ENCODE measurements around the gene HLCS. TPM values are rescaled to one million over a fixed set of nuclear protein-coding genes. Genes with fewer than 3 reads are reported as not detected.

HLCS gene
- total and polyA plus RNA-seq, 2 donors (not counting 3 experiments of a cell fraction or from before 2014, with no cell fraction given): 6.7 to 17.2 TPM

- Histone ChIP-seq H3K4me1 (ENCODE audit: control insufficient read depth, extremely low read depth, insufficient read depth, low read length) (peaks cover 19% of the 10 kb centered on the region), H2AFZ (ENCODE audit: low read depth, low read length) (no peak overlapping the region), H3K36me3 (ENCODE audit: control insufficient read depth in 2 of 2, extremely low read depth in 1 of 2, insufficient read depth in 2 of 2, low read length in 2 of 2) (no peaks in the 10 kb centered on the region), H3K9me1 (replicated peaks; ENCODE audit: control insufficient read depth, extremely low read depth, insufficient read depth, low read length) (no peaks in the 10 kb centered on the region), H4K20me1 (replicated peaks; ENCODE audit: control insufficient read depth, extremely low read depth, insufficient read depth, low read length) (no peaks in the 10 kb centered on the region), H3K9ac (replicated peaks; ENCODE audit: extremely low read depth, insufficient read depth, low read length) (no peak overlapping the region), H3K4me2 (ENCODE audit: insufficient read depth, low read length) (no peak overlapping the region), H3K79me2 (ENCODE audit: control insufficient read depth, insufficient read depth, low read length) (no peaks in the 10 kb centered on the region), H3K27ac (ENCODE audit: insufficient read depth, low read depth, low read length) (no peak overlapping the region), H3K4me3 (replicated peaks in 1 of 3; ENCODE audit: insufficient read depth in 1 of 3, low read depth in 1 of 3, low read length in 3 of 3) (no peak overlapping the region), H3K9me3 (replicated peaks; ENCODE audit: control insufficient read depth, insufficient read depth, low read length) (no peaks in the 10 kb centered on the region), H3K27me3 (ENCODE audit: control insufficient read depth in 2 of 2, insufficient read depth in 2 of 2, low read length in 2 of 2) (no peaks in the 10 kb centered on the region)
- no TSS peak for BruUV-seq (replicated peaks)
- dilution Hi-C loops (cut with MboI; ENCODE audit: extremely low pct_ligation_motif_present, low sequenced_read_pairs): no loop called here
- FAIRE-seq (no peak), DNase-seq (ENCODE audit: low read depth, low spot score) (no peak)
- ChIA-PET CTCF (interaction anchor here (1.0 to 1.3 kb wide), 2 partner anchors 59 to 228 kb away, joined by 4 to 6 read pairs; no protein-coding TSS in a partner anchor), POLR2A (no interaction called here)
- intact Hi-C loops (cut with micrococcal nuclease): no loop called here
- no peak for TF ChIP-seq FOS (IDR thresholded peaks at IDR 0.05; ENCODE audit: borderline replicate concordance, insufficient read depth, low read length)
- no peak for TF ChIP-seq POLR2A (IDR thresholded peaks at IDR 0.05; ENCODE audit: low read depth, low read length)
- TF ChIP-seq GATA2 (IDR thresholded peaks at IDR 0.05; ENCODE audit: insufficient read depth, insufficient read length, low read depth, low read length): no peak
- TF ChIP-seq MAX (IDR thresholded peaks at IDR 0.05; ENCODE audit: insufficient read depth, insufficient read length): no peak
- TF ChIP-seq EZH2 (IDR thresholded peaks at IDR 0.05; ENCODE audit: borderline replicate concordance, low read depth, low read length, severe bottlenecking): no peak
- TF ChIP-seq JUN (IDR thresholded peaks at IDR 0.05; ENCODE audit: borderline replicate concordance, insufficient read depth, insufficient read length, low read depth): no peak
- TF ChIP-seq, protein P1, sequence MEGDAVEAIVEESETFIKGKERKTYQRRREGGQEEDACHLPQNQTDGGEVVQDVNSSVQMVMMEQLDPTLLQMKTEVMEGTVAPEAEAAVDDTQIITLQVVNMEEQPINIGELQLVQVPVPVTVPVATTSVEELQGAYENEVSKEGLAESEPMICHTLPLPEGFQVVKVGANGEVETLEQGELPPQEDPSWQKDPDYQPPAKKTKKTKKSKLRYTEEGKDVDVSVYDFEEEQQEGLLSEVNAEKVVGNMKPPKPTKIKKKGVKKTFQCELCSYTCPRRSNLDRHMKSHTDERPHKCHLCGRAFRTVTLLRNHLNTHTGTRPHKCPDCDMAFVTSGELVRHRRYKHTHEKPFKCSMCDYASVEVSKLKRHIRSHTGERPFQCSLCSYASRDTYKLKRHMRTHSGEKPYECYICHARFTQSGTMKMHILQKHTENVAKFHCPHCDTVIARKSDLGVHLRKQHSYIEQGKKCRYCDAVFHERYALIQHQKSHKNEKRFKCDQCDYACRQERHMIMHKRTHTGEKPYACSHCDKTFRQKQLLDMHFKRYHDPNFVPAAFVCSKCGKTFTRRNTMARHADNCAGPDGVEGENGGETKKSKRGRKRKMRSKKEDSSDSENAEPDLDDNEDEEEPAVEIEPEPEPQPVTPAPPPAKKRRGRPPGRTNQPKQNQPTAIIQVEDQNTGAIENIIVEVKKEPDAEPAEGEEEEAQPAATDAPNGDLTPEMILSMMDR (IDR thresholded peaks at IDR 0.05; ENCODE audit: extremely low read depth in 1 of 2, insufficient read depth in 1 of 2, low read depth in 1 of 2, low read length in 2 of 2): no peak
- TF ChIP-seq POLR2AphosphoS5 (IDR thresholded peaks at IDR 0.05; ENCODE audit: insufficient read depth, low read depth, low read length): no peak
- TF ChIP-seq MYC (IDR thresholded peaks at IDR 0.05; ENCODE audit: low read depth, low read length): no peak
Measured at GRCh38 chr21:36858320-36858957, 108.0 kb downstream of the HLCS start.

All from endothelial cell of umbilical vein (primary cell).